Effector memory CD4-positive, alpha-beta T cell (primary cell): ENCODE results near the gene VSIG2.

ENCODE experiments used
- DNase-seq, 3 donors: peaks; one replicate each; pipeline ENCODE4 v3.0.0-alpha.2; 2020
- H3K27ac ChIP-seq: 2 replicates; pipeline ENCODE4 v1.7.0; 2013; ENCODE audit warnings: mild to moderate bottlenecking, low read length, moderate library complexity; ENCODE audit not compliant: insufficient read depth, poor library complexity, severe bottlenecking
- H3K27me3 ChIP-seq: replicated peaks from 2 replicates; pipeline ENCODE4 v1.7.0; 2013; ENCODE audit warnings: mild to moderate bottlenecking, low read length; ENCODE audit not compliant: insufficient read depth, control insufficient read depth, poor library complexity, severe bottlenecking
- H3K36me3 ChIP-seq: 2 replicates; pipeline ENCODE4 v1.7.0; 2013; ENCODE audit warnings: mild to moderate bottlenecking, low read length, moderate library complexity; ENCODE audit not compliant: control insufficient read depth, insufficient read depth
- H3K4me1 ChIP-seq: 2 replicates; pipeline ENCODE4 v1.7.0; 2013; ENCODE audit warnings: low read length, mild to moderate bottlenecking; ENCODE audit not compliant: control insufficient read depth, insufficient read depth, poor library complexity, severe bottlenecking
- H3K4me3 ChIP-seq: 2 replicates; pipeline ENCODE4 v1.7.0; 2013; ENCODE audit warnings: low read length, low read depth, mild to moderate bottlenecking; ENCODE audit not compliant: insufficient read depth, poor library complexity, severe bottlenecking
- H3K9me3 ChIP-seq: 2 replicates; pipeline ENCODE4 v1.7.0; 2013; ENCODE audit warnings: mild to moderate bottlenecking, low read length, moderate library complexity; ENCODE audit not compliant: control insufficient read depth

The VSIG2 gene

DNA sequence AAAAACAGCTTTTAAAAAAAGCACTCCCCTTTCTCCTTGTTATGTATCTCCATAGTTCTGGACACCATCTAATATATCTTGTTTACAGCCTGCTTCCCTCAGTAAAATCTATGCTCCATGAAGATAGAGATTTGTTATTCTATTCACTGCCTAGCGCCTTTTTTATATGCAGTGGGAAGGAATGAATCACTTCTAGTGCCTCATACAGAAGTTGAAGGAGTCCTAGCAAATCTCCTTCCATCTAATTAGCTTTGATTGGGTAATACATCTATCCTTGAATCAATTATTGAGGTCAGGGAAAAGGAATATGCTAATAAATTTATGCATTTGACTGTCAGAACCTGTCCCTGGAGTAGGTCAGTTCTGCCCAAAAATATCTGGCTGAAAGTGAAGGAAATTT, 52.5 kb downstream of the VSIG2 start:
- no peak for DNase-seq
- H3K27me3 ChIP-seq = no peaks in the 10 kb centered on the region

More for the DNA sequence above, 52.5 kb downstream of the VSIG2 start:
- no peak overlapping the region for H3K27ac ChIP-seq
- no peaks in the 10 kb centered on the region for H3K4me1 ChIP-seq
- no peak overlapping the region for H3K4me3 ChIP-seq
- H3K9me3 ChIP-seq = no peaks in the 10 kb centered on the region
- no peaks in the 10 kb centered on the region for H3K36me3 ChIP-seq
